Activated CD8-positive, alpha-beta memory T cell treated with anti-CD3 and anti-CD28 coated beads for 36 hours (primary cell): ENCODE measurements around the gene SLC2A9. TPM values are rescaled to one million over a fixed set of nuclear protein-coding genes. Genes with fewer than 3 reads are reported as not detected.

ENCODE experiments used
- CTCF ChIA-PET: fragments of 350-600 bp; sonication (Branson Sonifier 250); formaldehyde crosslinking; loops from one replicate; lab custom pipeline; 2021; ENCODE audit warnings: antibody characterized with exemption; lab: Charles Lee
- POLR2A ChIA-PET: fragments of 350-600 bp; sonication (Branson Sonifier 250); formaldehyde crosslinking; loops from one replicate; lab custom pipeline; 2021; ENCODE audit warnings: antibody characterized with exemption; lab: Charles Lee
- total RNA-seq, 2 experiments: library from RNA; stranded (reverse); gene quantifications; one replicate each; pipeline ENCODE4 v1.2.3, GENCODE V29; 2021

SLC2A9 gene
- total RNA-seq, 2 experiments from 2014 or later, result 1.4 to 1.6 TPM

- CTCF ChIA-PET, result no interaction called here
These were observed 42.1 kb downstream of the SLC2A9 start for GRCh38 chr4:9979101-9979701.

GRCh38 chr4:9977518-9978031 is 43.7 kb downstream of the SLC2A9 start:
- CTCF ChIA-PET, result no interaction called here

More at GRCh38 chr4:9979101-9979701, 42.1 kb downstream of the SLC2A9 start:
- POLR2A ChIA-PET, result no interaction called here

GRCh38 chr4:9976781-9977180 is 44.5 kb downstream of the SLC2A9 start:
- ChIA-PET CTCF (no interaction called here), POLR2A (no interaction called here)

More at GRCh38 chr4:9977518-9978031, 43.7 kb downstream of the SLC2A9 start:
- POLR2A ChIA-PET, result no interaction called here

- ChIA-PET POLR2A (no interaction called here), CTCF (no interaction called here)
These were observed 45.0 kb downstream of the SLC2A9 start for GRCh38 chr4:9976293-9976692.

GRCh38 chr4:9971711-9972110 is 49.6 kb downstream of the SLC2A9 start:
- ChIA-PET CTCF (no interaction called here), POLR2A (no interaction called here)

- ChIA-PET CTCF (no interaction called here), POLR2A (no interaction called here)
These were observed 50.8 kb downstream of the SLC2A9 start for GRCh38 chr4:9970399-9971011.

- POLR2A ChIA-PET, result no interaction called here
These were observed 51.5 kb downstream of the SLC2A9 start for GRCh38 chr4:9969526-9970398.

GRCh38 chr4:9968472-9968871 is 52.8 kb downstream of the SLC2A9 start:
- ChIA-PET POLR2A (no interaction called here), CTCF (no interaction called here)

More at GRCh38 chr4:9969526-9970398, 51.5 kb downstream of the SLC2A9 start:
- CTCF ChIA-PET, result no interaction called here

- POLR2A ChIA-PET, result no interaction called here
- CTCF ChIA-PET, result no interaction called here
These were observed 56.4 kb downstream of the SLC2A9 start for GRCh38 chr4:9964879-9965278.

- POLR2A ChIA-PET, result no interaction called here
- CTCF ChIA-PET, result no interaction called here
These were observed 58.0 kb downstream of the SLC2A9 start for GRCh38 chr4:9963328-9963727.

- POLR2A ChIA-PET, result no interaction called here
- CTCF ChIA-PET, result no interaction called here
These were observed 58.5 kb downstream of the SLC2A9 start for GRCh38 chr4:9962611-9963314.

- ChIA-PET POLR2A (no interaction called here), CTCF (no interaction called here)
These were observed 66.8 kb downstream of the SLC2A9 start for GRCh38 chr4:9954468-9954867.

- ChIA-PET POLR2A (interaction anchor here (0.6 kb wide), 1 partner anchor 79 kb away, joined by 3 read pairs; no protein-coding TSS in a partner anchor), CTCF (no interaction called here)
These were observed 68.2 kb downstream of the SLC2A9 start for GRCh38 chr4:9953089-9953488.

- POLR2A ChIA-PET, result interaction anchor here (0.6 kb wide), 1 partner anchor 79 kb away, joined by 3 read pairs; no protein-coding TSS in a partner anchor
- CTCF ChIA-PET, result no interaction called here
These were observed 68.8 kb downstream of the SLC2A9 start for GRCh38 chr4:9952415-9952950.

GRCh38 chr4:9949573-9949972 is 71.7 kb downstream of the SLC2A9 start:
- ChIA-PET POLR2A (no interaction called here), CTCF (no interaction called here)

- POLR2A ChIA-PET, result no interaction called here
- CTCF ChIA-PET, result no interaction called here
These were observed 73.9 kb downstream of the SLC2A9 start for GRCh38 chr4:9947168-9948062.

GRCh38 chr4:9946170-9946569 is 75.1 kb downstream of the SLC2A9 start:
- ChIA-PET CTCF (no interaction called here), POLR2A (no interaction called here)
